ENCODE measurements around the gene HNRNPA1. TPM values are rescaled to one million over a fixed set of nuclear protein-coding genes. Genes with fewer than 3 reads are reported as not detected.

Gene HNRNPA1
- total and polyA plus RNA-seq, 8 donors = 652 to 4,346 (median 3,545) TPM

DNA sequence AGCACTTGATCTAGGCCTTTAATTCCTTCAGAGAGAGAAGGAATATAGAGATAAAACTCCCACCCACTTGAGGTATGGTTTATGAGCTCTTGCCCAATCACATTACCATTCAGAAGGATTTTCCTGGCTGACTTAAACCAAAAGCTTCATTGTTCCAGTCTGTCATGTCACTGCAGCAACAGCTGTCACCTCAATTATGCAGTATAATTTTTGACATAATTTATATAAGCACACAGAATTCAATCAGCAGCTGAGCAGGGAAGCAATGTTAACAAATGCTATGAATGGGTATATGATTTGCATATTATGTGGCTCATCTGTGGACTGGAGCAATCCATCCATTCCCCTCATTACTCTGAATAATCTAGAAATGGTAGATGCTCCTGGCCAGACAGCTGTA, 40.9 kb upstream of the HNRNPA1 start:
- no peak for DNase-seq
- TF ChIP-seq, protein P1, sequence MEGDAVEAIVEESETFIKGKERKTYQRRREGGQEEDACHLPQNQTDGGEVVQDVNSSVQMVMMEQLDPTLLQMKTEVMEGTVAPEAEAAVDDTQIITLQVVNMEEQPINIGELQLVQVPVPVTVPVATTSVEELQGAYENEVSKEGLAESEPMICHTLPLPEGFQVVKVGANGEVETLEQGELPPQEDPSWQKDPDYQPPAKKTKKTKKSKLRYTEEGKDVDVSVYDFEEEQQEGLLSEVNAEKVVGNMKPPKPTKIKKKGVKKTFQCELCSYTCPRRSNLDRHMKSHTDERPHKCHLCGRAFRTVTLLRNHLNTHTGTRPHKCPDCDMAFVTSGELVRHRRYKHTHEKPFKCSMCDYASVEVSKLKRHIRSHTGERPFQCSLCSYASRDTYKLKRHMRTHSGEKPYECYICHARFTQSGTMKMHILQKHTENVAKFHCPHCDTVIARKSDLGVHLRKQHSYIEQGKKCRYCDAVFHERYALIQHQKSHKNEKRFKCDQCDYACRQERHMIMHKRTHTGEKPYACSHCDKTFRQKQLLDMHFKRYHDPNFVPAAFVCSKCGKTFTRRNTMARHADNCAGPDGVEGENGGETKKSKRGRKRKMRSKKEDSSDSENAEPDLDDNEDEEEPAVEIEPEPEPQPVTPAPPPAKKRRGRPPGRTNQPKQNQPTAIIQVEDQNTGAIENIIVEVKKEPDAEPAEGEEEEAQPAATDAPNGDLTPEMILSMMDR (IDR thresholded peaks at IDR 0.05) = no peak
- Histone ChIP-seq H3K27ac (no peak overlapping the region), H3K9me3 (no peaks in the 10 kb centered on the region), H3K4me1 (no peaks in the 10 kb centered on the region), H3K27me3 (no peaks in the 10 kb centered on the region), H3K4me3 (no peak overlapping the region), H3K36me3 (peaks cover 0 to 71% of the 10 kb centered on the region in 2 donors)
- intact Hi-C loops (cut with DNase I) = no loop called here
- no peak for ATAC-seq

DNA sequence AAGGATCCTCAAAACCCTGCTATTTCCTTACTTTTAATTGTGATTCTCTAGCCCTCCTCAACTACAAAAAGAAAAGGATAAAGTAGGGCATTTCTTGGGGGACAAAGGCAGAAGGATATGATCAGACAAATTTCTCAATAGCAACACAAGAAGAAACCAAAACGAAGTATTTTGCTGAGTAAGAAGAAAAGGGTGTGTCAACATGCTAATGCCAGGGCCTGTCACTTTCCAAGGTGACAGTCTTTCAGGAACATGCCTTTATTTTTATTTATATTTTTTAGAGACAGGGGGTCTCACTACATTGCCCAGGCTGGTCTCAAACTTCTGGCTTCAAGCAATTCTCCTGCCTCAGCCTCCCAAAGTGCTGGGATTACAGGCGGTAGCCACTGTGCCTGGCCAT, 40.4 kb upstream of the HNRNPA1 start:
- no peaks in the 10 kb centered on the region for H3K4me1 ChIP-seq
- TF ChIP-seq, protein P1 (IDR thresholded peaks at IDR 0.05) = no peak
- no peak for ATAC-seq
- no peak overlapping the region for H3K4me3 ChIP-seq
- H3K36me3 ChIP-seq = peaks cover 0 to 75% of the 10 kb centered on the region in 2 donors
- DNase-seq = no peak
- no peaks in the 10 kb centered on the region for H3K27me3 ChIP-seq
- H3K27ac ChIP-seq = no peak overlapping the region
- intact Hi-C loops (cut with DNase I) = no loop called here
- H3K9me3 ChIP-seq = no peaks in the 10 kb centered on the region

DNA sequence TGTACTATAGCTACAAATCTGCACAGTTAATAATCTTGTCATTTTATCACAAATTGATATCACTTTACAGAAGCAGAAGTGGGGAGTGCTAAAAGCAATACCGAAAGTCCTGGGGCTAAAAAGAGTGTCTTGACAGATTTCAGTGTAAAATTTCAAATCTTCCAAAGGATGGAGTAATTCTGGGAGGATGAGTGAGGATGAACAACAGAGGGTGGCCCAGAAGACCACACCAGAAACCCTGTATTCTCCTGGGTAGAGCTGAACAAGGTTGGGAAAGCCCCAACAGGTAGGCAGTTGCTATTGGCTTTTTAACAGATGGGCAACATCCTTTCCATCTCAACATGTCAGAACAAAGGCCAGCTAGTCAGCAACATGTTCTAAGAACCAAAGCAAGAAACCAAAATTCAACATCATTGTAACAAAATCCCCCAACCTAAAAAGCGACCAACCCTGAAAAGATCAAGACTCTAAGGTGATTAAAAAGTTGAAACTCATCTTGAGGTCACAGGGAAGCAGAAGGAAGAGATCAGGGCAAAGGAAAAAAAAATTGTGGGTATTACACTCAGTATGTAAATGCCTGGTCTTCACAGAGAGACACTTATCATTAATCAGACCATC, 39.4 kb upstream of the HNRNPA1 start:
- Histone ChIP-seq H3K27ac (no peak overlapping the region), H3K36me3 (peaks cover 0 to 79% of the 10 kb centered on the region in 2 donors), H3K4me1 (no peaks in the 10 kb centered on the region), H3K9me3 (no peaks in the 10 kb centered on the region), H3K27me3 (no peaks in the 10 kb centered on the region), H3K4me3 (no peak overlapping the region)
- DNase-seq (no peak), ATAC-seq (no peak)
- TF ChIP-seq, protein P1 (IDR thresholded peaks at IDR 0.05) = no peak
- intact Hi-C loops (cut with DNase I) = no loop called here

DNA sequence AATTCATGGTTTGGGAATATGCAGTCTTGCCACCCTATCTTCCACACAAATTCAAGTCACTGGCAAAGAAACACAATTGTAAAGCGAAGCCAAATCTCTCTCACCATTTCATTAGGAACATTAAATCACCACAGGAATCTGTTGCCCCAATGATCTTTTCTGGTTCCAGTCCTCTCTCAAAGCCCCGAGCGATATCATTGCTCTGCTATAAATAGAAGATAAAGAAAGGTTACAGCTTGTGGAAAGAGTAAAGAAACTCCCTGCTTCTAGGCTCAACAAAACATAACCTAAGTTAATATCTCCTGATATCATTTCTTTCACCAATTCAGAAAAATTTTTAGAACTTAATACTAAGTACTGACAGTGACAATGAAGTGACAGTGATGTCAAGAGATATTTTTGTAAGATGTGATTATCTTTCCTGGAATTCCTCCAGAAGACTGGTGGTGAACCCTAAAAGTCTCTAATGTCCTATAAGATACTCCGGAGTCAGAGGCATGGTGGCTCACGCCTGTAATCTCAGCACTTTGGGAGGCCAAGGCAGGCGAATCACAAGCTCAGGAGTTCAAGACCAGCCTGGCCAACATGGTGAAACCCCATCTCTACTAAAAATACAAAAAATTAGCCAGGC, 34.4 kb upstream of the HNRNPA1 start:
- no peak for DNase-seq
- H3K36me3 ChIP-seq = peaks cover 0 to 92% of the 10 kb centered on the region in 2 donors

DNA sequence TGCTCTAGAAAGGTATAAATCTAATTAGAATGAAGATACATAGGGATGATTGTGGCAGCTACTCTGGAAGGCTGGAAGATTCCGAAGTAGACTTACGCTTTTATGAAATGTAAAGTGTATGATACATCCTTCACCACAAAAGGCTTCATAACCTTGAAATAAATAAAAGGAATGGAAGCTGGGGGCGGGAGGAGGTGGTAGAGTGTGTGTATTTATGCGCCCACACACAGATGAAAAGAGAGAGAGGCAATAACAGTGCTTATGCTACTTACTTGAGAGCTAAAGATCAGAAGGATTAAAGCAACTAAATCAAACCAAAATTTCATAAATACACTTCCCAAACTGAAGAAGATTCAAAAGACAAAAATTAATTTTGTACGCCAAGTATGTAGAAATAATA, 31.0 kb upstream of the HNRNPA1 start:
- H3K4me1 ChIP-seq = peaks cover 0 to 8% of the 10 kb centered on the region in 2 donors
- H3K9me3 ChIP-seq = no peaks in the 10 kb centered on the region
- intact Hi-C loops (cut with DNase I) = no loop called here
- DNase-seq (no peak), ATAC-seq (no peak)
- H3K36me3 ChIP-seq = peaks cover 0 to 79% of the 10 kb centered on the region in 2 donors
- no peak overlapping the region for H3K4me3 ChIP-seq
- no peaks in the 10 kb centered on the region for H3K27me3 ChIP-seq
- TF ChIP-seq, protein P1 (IDR thresholded peaks at IDR 0.05) = no peak
- H3K27ac ChIP-seq = no peak overlapping the region

More for the DNA sequence above, 34.4 kb upstream of the HNRNPA1 start:
- Histone ChIP-seq H3K27me3 (no peaks in the 10 kb centered on the region), H3K9me3 (no peaks in the 10 kb centered on the region), H3K4me3 (no peak overlapping the region), H3K4me1 (no peaks in the 10 kb centered on the region), H3K27ac (no peak overlapping the region)
- TF ChIP-seq, protein P1 (IDR thresholded peaks at IDR 0.05) = no peak
- intact Hi-C loops (cut with DNase I) = no loop called here
- ATAC-seq = no peak

Measured in left lung (tissue), 10 donors.